Endothelial cell of umbilical vein (primary cell): Measurements from ENCODE around the gene CCL13. TPM values are rescaled to one million over a fixed set of nuclear protein-coding genes. Genes with fewer than 3 reads are reported as not detected.

Experiments
- BruUV-seq: library from RNA; stranded (reverse); fragments of 400-500 nt; replicated peaks from 2 replicates; lab custom pipeline; 2021; lab: Mats Ljungman, UMichigan
- CTCF ChIA-PET: fragments of 300-600, 350-600 bp; sonication (Branson Sonifier 250); formaldehyde crosslinking; loops from one replicate; lab custom pipeline; 2021; ENCODE audit warnings: antibody characterized with exemption, inconsistent platforms; lab: Charles Lee
- POLR2A ChIA-PET: fragments of 300-600, 350-600 bp; sonication (Branson Sonifier 250); formaldehyde crosslinking; loops from one replicate; lab custom pipeline; 2021; ENCODE audit warnings: antibody characterized with exemption, inconsistent platforms; lab: Charles Lee
- DNase-seq: peaks from one replicate; pipeline ENCODE4 v3.0.0-alpha.2; 2011; ENCODE audit warnings: low read depth, low spot score
- FAIRE-seq: peaks from 2 replicates; lab custom pipeline; 2011; peaks lifted over from hg19 to GRCh38; lab: Jason Lieb, UNC
- H2AFZ ChIP-seq: 2 replicates; pipeline ENCODE4 v1.6.0; 2012; ENCODE audit warnings: low read depth, low read length, control low read depth, inconsistent platforms
- H3K27ac ChIP-seq: 2 replicates; pipeline ENCODE4 v1.5.1; 2011; ENCODE audit warnings: low read depth, mild to moderate bottlenecking, control low read depth, low read length, moderate library complexity; ENCODE audit not compliant: insufficient read depth
- H3K27me3 ChIP-seq, 2 experiments: 2 replicates each; pipeline versions ENCODE4 v1.6.0 to v1.6.1; 2011; ENCODE audit warnings: low read length in 2 of 2, mixed read lengths in 1 of 2; ENCODE audit not compliant: control insufficient read depth in 2 of 2, insufficient read depth in 2 of 2
- H3K36me3 ChIP-seq, 2 experiments: 2 replicates in 1 of 2; 3 replicates in 1 of 2; pipeline ENCODE4 v1.5.1; 2011; ENCODE audit warnings: low read length in 2 of 2, mild to moderate bottlenecking in 1 of 2, moderate library complexity in 1 of 2; ENCODE audit not compliant: control insufficient read depth in 2 of 2, insufficient read depth in 2 of 2; ENCODE audit errors: extremely low read depth in 1 of 2
- H3K4me1 ChIP-seq: 3 replicates; pipeline ENCODE4 v1.5.1; 2011; ENCODE audit warnings: mild to moderate bottlenecking, low read length; ENCODE audit not compliant: control insufficient read depth, insufficient read depth; ENCODE audit errors: extremely low read depth
- H3K4me2 ChIP-seq: 2 replicates; pipeline ENCODE4 v1.6.1; 2011; ENCODE audit warnings: low read length, control low read depth, mixed read lengths; ENCODE audit not compliant: insufficient read depth
- H3K4me3 ChIP-seq, 3 experiments: fragments of 200-600 bp in 1 of 3; sonication (generic), shearing (Covaris generic) in 1 of 3; replicated peaks in 1 of 3; 2 replicates each; pipeline ENCODE4 v1.5.1; 2011 to 2016; ENCODE audit warnings: control low read depth in 3 of 3, low read length in 3 of 3, mild to moderate bottlenecking in 2 of 3, inconsistent platforms in 1 of 3, low read depth in 1 of 3, moderate library complexity in 1 of 3; ENCODE audit not compliant: insufficient read depth in 1 of 3
- H3K79me2 ChIP-seq: 2 replicates; pipeline ENCODE4 v1.6.0; 2012; ENCODE audit warnings: low read length, inconsistent platforms; ENCODE audit not compliant: control insufficient read depth, insufficient read depth
- H3K9ac ChIP-seq: replicated peaks from 2 replicates; pipeline ENCODE3; 2011; ENCODE audit warnings: low read length, control low read depth; ENCODE audit not compliant: insufficient read depth; ENCODE audit errors: extremely low read depth
- H3K9me1 ChIP-seq: replicated peaks from 3 replicates; pipeline ENCODE4 v1.6.0; 2011; ENCODE audit warnings: mild to moderate bottlenecking, low read length; ENCODE audit not compliant: control insufficient read depth, insufficient read depth; ENCODE audit errors: extremely low read depth
- H3K9me3 ChIP-seq: replicated peaks from 2 replicates; pipeline ENCODE4 v1.5.1; 2012; ENCODE audit warnings: low read length, inconsistent platforms; ENCODE audit not compliant: control insufficient read depth, insufficient read depth
- H4K20me1 ChIP-seq: replicated peaks from 2 replicates; pipeline ENCODE3; 2011; ENCODE audit warnings: mild to moderate bottlenecking, low read length; ENCODE audit not compliant: control insufficient read depth, insufficient read depth; ENCODE audit errors: extremely low read depth
- EZH2 ChIP-seq: IDR thresholded peaks from 2 replicates; pipeline ENCODE4 v1.6.1; 2012; ENCODE audit warnings: borderline replicate concordance, low read depth, mild to moderate bottlenecking, moderate library complexity, low read length, inconsistent platforms; ENCODE audit not compliant: severe bottlenecking
- FOS ChIP-seq: IDR thresholded peaks from 2 replicates; pipeline ENCODE4 v1.6.1; 2011; ENCODE audit warnings: mild to moderate bottlenecking, low read length, moderate library complexity, borderline replicate concordance; ENCODE audit not compliant: insufficient read depth
- GATA2 ChIP-seq: IDR thresholded peaks from 2 replicates; pipeline ENCODE4 v1.7.0; 2011; ENCODE audit warnings: low read depth, mild to moderate bottlenecking, moderate library complexity, mixed read lengths, low read length; ENCODE audit not compliant: insufficient read length, insufficient read depth
- JUN ChIP-seq: IDR thresholded peaks from 2 replicates; pipeline ENCODE4 v1.6.1; 2011; ENCODE audit warnings: borderline replicate concordance, low read depth; ENCODE audit not compliant: insufficient read length, insufficient read depth
- MYC ChIP-seq: IDR thresholded peaks from one replicate; pipeline ENCODE4 v1.6.1; 2011; ENCODE audit warnings: mild to moderate bottlenecking, low read depth, low read length
- POLR2A ChIP-seq: IDR thresholded peaks from 2 replicates; pipeline ENCODE4 v1.6.1; 2012; ENCODE audit warnings: low read depth, mild to moderate bottlenecking, control low read depth, low read length
- POLR2AphosphoS5 ChIP-seq: IDR thresholded peaks from 2 replicates; pipeline ENCODE4 v1.6.1; 2012; ENCODE audit warnings: low read depth, mild to moderate bottlenecking, control low read depth, low read length, moderate library complexity; ENCODE audit not compliant: insufficient read depth
- dilution Hi-C: fragments of 300-500 bp; cut with MboI; formaldehyde crosslinking; loops from one replicate; pipeline ENCODE4 v1.15.0; 2019; ENCODE audit warnings: low sequenced_read_pairs; ENCODE audit not compliant: extremely low pct_ligation_motif_present
- intact Hi-C: fragments of 100-400 bp; cut with micrococcal nuclease; formaldehyde crosslinking; loops from one replicate; pipeline ENCODE4 v1.10.0; 2022
- polyA plus RNA-seq, 4 experiments: library from polyadenylated mRNA; depleted of rRNA in 3 of 4; stranded (reverse) in 3 of 4; unstranded in 1 of 4; fragments of >200 nt; gene quantifications; 2 replicates each; pipeline versions ENCODE4 v1.2.1 to v1.2.3, GENCODE V29; 2011 to 2012; ENCODE audit warnings: missing spikeins in 1 of 4
- total RNA-seq: library from RNA; stranded (reverse); gene quantifications from 2 replicates; pipeline ENCODE4 v1.2.3, GENCODE V29; 2021
- TF ChIP-seq, protein P1 (sequence below), 2 donors: IDR thresholded peaks; 1 replicate in 1 of 2; 2 replicates in 1 of 2; pipeline ENCODE4 v1.5.1; 2011; ENCODE audit warnings: low read length in 2 of 2, mild to moderate bottlenecking in 2 of 2, moderate library complexity in 2 of 2, control low read depth in 1 of 2, inconsistent platforms in 1 of 2, low read depth in 1 of 2; ENCODE audit not compliant: insufficient read depth in 1 of 2; ENCODE audit errors: extremely low read depth in 1 of 2
- TF ChIP-seq, protein P2 (sequence below): IDR thresholded peaks from 2 replicates; pipeline ENCODE4 v1.6.1; 2011; ENCODE audit not compliant: insufficient read depth, insufficient read length

The CCL13 gene
- total and polyA plus RNA-seq, 2 donors (not counting 3 experiments of a cell fraction or from before 2014, with no cell fraction given) = not detected

DNA sequence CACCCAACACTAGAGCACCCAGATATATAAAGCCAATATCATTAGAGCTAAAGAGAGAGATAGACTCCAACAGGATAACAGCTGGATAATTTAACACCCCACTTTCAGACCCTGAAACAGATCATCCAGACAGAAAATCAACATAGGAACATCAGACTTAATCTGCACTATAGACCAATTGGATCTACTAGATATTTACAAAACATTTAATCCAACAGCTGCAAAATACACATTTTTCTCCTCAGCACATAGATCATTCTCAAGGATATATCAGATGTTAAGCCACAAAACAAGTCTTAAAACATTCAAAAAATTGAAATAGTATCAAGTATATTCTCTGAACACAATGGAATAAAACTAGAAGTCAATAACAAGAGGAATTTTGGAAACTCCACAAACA, 4.1 kb upstream of the CCL13 start:
- intact Hi-C loops = no loop called here

More for the DNA sequence above, 4.1 kb upstream of the CCL13 start:
- H3K4me2 ChIP-seq = no peak overlapping the region
- no peaks in the 10 kb centered on the region for H3K4me1 ChIP-seq
- no peak for DNase-seq
- H4K20me1 ChIP-seq = no peaks in the 10 kb centered on the region
- ChIA-PET CTCF (interaction anchor here (5.7 to 13.6 kb wide), 2 partner anchors 9 to 149 kb away, joined by 30 to 561 read pairs; no protein-coding TSS in a partner anchor), POLR2A (no interaction called here)
- no peaks in the 10 kb centered on the region for H3K79me2 ChIP-seq
- TF ChIP-seq FOS (no peak), EZH2 (no peak), MYC (no peak), POLR2A (no peak), JUN (no peak), POLR2AphosphoS5 (no peak), GATA2 (no peak)
- TF ChIP-seq, protein P1, sequence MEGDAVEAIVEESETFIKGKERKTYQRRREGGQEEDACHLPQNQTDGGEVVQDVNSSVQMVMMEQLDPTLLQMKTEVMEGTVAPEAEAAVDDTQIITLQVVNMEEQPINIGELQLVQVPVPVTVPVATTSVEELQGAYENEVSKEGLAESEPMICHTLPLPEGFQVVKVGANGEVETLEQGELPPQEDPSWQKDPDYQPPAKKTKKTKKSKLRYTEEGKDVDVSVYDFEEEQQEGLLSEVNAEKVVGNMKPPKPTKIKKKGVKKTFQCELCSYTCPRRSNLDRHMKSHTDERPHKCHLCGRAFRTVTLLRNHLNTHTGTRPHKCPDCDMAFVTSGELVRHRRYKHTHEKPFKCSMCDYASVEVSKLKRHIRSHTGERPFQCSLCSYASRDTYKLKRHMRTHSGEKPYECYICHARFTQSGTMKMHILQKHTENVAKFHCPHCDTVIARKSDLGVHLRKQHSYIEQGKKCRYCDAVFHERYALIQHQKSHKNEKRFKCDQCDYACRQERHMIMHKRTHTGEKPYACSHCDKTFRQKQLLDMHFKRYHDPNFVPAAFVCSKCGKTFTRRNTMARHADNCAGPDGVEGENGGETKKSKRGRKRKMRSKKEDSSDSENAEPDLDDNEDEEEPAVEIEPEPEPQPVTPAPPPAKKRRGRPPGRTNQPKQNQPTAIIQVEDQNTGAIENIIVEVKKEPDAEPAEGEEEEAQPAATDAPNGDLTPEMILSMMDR (IDR thresholded peaks at IDR 0.05; ENCODE audit: extremely low read depth in 1 of 2, insufficient read depth in 1 of 2, low read depth in 1 of 2, low read length in 2 of 2) = no peak
- TF ChIP-seq, protein P2, sequence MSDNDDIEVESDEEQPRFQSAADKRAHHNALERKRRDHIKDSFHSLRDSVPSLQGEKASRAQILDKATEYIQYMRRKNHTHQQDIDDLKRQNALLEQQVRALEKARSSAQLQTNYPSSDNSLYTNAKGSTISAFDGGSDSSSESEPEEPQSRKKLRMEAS = no peak
- dilution Hi-C loops = no loop called here
- BruUV-seq = no TSS peak
- no peak for FAIRE-seq
- H3K9me1 ChIP-seq = no peaks in the 10 kb centered on the region
- H3K27ac ChIP-seq = no peak overlapping the region
- H3K9ac ChIP-seq = no peak overlapping the region
- no peak overlapping the region for H2AFZ ChIP-seq
- peaks cover 4 to 6% of the 10 kb centered on the region in 2 experiments for H3K27me3 ChIP-seq
- H3K4me3 ChIP-seq = no peak overlapping the region
- no peaks in the 10 kb centered on the region for H3K9me3 ChIP-seq
- H3K36me3 ChIP-seq = no peaks in the 10 kb centered on the region
